ENCODE measurements around the gene FAM53C.

Gene FAM53C

GRCh38 chr5:138352071-138352721 is 14.1 kb downstream of the FAM53C start, which contains the start of gene KDM3B (continued):
- TF ChIP-seq, protein P1, sequence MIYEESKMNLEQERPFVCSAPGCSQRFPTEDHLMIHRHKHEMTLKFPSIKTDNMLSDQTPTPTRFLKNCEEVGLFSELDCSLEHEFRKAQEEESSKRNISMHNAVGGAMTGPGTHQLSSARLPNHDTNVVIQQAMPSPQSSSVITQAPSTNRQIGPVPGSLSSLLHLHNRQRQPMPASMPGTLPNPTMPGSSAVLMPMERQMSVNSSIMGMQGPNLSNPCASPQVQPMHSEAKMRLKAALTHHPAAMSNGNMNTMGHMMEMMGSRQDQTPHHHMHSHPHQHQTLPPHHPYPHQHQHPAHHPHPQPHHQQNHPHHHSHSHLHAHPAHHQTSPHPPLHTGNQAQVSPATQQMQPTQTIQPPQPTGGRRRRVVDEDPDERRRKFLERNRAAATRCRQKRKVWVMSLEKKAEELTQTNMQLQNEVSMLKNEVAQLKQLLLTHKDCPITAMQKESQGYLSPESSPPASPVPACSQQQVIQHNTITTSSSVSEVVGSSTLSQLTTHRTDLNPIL (CRISPR knock-in tag; IDR thresholded peaks at IDR 0.05; ENCODE audit: low read depth), result no peak
- TF ChIP-seq ZNF8 (CRISPR knock-in tag; IDR thresholded peaks at IDR 0.05) (no peak), ZFP30 (CRISPR knock-in tag; IDR thresholded peaks at IDR 0.05) (no peak), ZC3H10 (CRISPR knock-in tag; IDR thresholded peaks at IDR 0.05) (no peak), BACH2 (CRISPR knock-in tag; IDR thresholded peaks at IDR 0.05; ENCODE audit: borderline replicate concordance) (no peak)
- TF ChIP-seq, protein P2, sequence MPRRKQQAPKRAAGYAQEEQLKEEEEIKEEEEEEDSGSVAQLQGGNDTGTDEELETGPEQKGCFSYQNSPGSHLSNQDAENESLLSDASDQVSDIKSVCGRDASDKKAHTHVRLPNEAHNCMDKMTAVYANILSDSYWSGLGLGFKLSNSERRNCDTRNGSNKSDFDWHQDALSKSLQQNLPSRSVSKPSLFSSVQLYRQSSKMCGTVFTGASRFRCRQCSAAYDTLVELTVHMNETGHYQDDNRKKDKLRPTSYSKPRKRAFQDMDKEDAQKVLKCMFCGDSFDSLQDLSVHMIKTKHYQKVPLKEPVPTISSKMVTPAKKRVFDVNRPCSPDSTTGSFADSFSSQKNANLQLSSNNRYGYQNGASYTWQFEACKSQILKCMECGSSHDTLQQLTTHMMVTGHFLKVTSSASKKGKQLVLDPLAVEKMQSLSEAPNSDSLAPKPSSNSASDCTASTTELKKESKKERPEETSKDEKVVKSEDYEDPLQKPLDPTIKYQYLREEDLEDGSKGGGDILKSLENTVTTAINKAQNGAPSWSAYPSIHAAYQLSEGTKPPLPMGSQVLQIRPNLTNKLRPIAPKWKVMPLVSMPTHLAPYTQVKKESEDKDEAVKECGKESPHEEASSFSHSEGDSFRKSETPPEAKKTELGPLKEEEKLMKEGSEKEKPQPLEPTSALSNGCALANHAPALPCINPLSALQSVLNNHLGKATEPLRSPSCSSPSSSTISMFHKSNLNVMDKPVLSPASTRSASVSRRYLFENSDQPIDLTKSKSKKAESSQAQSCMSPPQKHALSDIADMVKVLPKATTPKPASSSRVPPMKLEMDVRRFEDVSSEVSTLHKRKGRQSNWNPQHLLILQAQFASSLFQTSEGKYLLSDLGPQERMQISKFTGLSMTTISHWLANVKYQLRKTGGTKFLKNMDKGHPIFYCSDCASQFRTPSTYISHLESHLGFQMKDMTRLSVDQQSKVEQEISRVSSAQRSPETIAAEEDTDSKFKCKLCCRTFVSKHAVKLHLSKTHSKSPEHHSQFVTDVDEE (CRISPR knock-in tag; IDR thresholded peaks at IDR 0.05), result no peak

GRCh38 chr5:138352722-138353559 is 14.9 kb downstream of the FAM53C start:
- TF ChIP-seq CSRNP3 (CRISPR knock-in tag; IDR thresholded peaks at IDR 0.05) (no peak), OSR1 (CRISPR knock-in tag; IDR thresholded peaks at IDR 0.05) (no peak), ARNTL (CRISPR knock-in tag; IDR thresholded peaks at IDR 0.05; ENCODE audit: borderline replicate concordance, low read depth) (no peak), TCF4 (CRISPR knock-in tag; IDR thresholded peaks at IDR 0.05; ENCODE audit: borderline replicate concordance) (no peak), SNAI2 (CRISPR knock-in tag; IDR thresholded peaks at IDR 0.05) (no peak), PPARA (CRISPR knock-in tag; IDR thresholded peaks at IDR 0.05; ENCODE audit: borderline replicate concordance) (no peak), BACH2 (CRISPR knock-in tag; IDR thresholded peaks at IDR 0.05; ENCODE audit: borderline replicate concordance) (no peak), POU6F1 (CRISPR knock-in tag; IDR thresholded peaks at IDR 0.05; ENCODE audit: borderline replicate concordance, low read depth) (no peak), GLIS3 (CRISPR knock-in tag; IDR thresholded peaks at IDR 0.05) (no peak), ZFP3 (CRISPR knock-in tag; IDR thresholded peaks at IDR 0.05) (no peak), ZNF70 (CRISPR knock-in tag; IDR thresholded peaks at IDR 0.05) (no peak), ZNF565 (CRISPR knock-in tag; conservative IDR thresholded peaks at IDR 0.05; ENCODE audit: low read depth) (no peak), ZC3H10 (CRISPR knock-in tag; IDR thresholded peaks at IDR 0.05) (no peak), ISL1 (CRISPR knock-in tag; IDR thresholded peaks at IDR 0.05) (no peak), TOX (CRISPR knock-in tag; IDR thresholded peaks at IDR 0.05; ENCODE audit: borderline replicate concordance) (no peak)
- TF ChIP-seq, protein P2 (CRISPR knock-in tag; IDR thresholded peaks at IDR 0.05), result no peak
- ATAC-seq, result peak; percentile 66

All from SK-N-SH treated with all-trans-retinoic acid at 6 μM for 48 hours (cell line).